AG09309 (cell line): ENCODE data around the gene SNAP25.

Experiments
- DNase-seq: peaks from one replicate; pipeline ENCODE4 v3.0.0-alpha.2; 2010; ENCODE audit warnings: low read depth
- H3K4me3 ChIP-seq: 2 replicates; pipeline ENCODE4 v1.5.1; 2011; ENCODE audit warnings: mild to moderate bottlenecking, low read depth, low read length, moderate library complexity; ENCODE audit not compliant: control insufficient read depth
- TF ChIP-seq, protein P1 (sequence below): IDR thresholded peaks from 2 replicates; pipeline ENCODE4 v1.5.1; 2011; ENCODE audit warnings: mild to moderate bottlenecking, low read depth, low read length, inconsistent platforms; ENCODE audit not compliant: insufficient read depth, control insufficient read depth; ENCODE audit errors: missing control alignments

Gene SNAP25

DNA sequence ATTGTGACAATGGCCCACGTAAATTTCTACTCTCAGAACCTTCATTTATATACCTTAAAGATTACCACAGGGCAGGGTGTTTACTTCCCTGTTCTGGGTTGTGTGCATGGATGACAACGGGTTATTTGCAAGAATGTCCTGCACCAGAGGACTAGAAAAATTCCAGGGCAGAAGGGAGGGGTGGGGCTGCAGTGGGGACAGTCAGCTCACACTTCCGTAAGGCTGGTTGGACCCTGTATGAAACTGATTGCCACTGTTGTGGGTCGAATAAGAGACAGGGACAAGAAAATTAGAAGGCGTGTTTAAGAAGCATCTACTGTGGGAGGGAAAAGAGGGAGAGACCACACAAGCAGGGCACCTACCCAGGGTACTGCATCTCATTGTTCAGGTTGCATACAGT lies 96.5 kb downstream of the SNAP25 start:
- DNase-seq = no peak
- TF ChIP-seq, protein P1, sequence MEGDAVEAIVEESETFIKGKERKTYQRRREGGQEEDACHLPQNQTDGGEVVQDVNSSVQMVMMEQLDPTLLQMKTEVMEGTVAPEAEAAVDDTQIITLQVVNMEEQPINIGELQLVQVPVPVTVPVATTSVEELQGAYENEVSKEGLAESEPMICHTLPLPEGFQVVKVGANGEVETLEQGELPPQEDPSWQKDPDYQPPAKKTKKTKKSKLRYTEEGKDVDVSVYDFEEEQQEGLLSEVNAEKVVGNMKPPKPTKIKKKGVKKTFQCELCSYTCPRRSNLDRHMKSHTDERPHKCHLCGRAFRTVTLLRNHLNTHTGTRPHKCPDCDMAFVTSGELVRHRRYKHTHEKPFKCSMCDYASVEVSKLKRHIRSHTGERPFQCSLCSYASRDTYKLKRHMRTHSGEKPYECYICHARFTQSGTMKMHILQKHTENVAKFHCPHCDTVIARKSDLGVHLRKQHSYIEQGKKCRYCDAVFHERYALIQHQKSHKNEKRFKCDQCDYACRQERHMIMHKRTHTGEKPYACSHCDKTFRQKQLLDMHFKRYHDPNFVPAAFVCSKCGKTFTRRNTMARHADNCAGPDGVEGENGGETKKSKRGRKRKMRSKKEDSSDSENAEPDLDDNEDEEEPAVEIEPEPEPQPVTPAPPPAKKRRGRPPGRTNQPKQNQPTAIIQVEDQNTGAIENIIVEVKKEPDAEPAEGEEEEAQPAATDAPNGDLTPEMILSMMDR = no peak
- H3K4me3 ChIP-seq = no peak overlapping the region

DNA sequence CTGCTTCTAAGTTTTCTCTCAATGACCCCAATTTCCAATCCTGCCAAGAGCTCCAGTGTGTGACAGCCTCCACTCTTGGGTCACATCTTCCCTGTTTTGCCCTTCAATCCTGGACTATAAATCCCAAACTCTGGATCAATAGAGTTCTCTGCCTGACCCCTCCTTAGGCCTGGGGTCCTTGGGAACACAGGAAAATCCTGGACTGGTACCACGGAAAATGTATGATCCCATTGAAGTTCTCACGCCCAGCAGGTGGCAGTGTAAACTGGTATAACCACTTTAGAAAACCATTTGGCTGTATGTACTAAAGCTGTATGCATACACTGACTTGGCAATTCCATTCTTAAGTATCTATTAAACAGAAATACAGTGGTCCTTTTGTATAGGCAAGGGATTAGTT lies 98.0 kb downstream of the SNAP25 start:
- no peak for DNase-seq
- TF ChIP-seq, protein P1 = no peak

DNA sequence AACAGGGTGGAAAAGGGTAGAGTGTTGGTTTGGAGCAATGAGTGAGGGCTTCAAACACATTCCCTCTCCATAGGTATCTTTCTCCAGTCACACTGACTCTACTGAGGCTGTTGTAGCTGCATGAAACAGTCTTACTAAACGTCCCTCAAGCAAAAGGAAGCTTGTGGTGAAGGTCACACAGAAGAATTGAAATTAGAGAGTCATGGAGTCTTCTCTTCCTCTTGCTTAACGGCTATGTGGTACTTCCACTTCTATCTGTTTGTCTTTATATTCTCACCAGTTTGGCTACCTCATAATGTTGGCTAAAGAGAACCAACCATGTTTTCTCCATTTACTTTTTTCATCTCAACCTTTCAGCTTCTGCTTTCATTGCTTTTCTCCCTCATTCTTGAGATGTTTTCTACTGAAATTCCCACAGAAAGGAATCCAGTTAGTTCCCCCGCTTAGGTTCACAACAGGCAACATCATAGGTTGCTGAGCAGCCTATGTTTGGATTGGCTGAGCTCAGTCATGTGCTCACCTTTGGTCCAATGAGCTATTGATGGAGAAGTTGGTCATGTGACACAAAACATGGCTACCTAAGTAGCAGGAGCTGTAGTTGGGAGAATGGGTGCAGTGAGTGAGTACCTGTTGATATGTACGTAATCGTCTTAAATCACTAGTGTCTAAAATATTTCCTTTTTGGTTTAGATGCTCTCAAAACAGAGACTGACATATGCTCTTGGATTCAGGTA lies 99.8 kb downstream of the SNAP25 start:
- DNase-seq = no peak
- TF ChIP-seq, protein P1 = no peak
- no peak overlapping the region for H3K4me3 ChIP-seq

More for the DNA sequence above, 98.0 kb downstream of the SNAP25 start:
- no peak overlapping the region for H3K4me3 ChIP-seq

DNA sequence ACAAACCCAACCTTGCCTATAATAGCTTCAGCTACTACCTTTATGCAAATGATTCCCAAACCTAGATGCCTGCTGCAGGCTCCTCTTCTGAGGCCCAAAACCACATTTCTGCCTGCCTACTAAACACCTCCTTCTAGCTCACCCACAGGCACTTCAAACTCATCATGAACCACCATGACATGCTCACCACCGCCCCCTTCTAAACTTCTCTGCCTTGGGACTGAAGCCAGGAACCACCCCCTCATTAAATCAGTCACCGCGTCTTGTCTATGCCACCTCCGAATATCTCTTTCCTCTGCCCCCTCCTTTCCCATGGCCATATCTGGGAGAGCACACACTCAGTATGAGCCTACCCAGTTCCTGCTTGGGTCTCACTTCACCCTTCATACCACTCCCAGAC lies 101.2 kb downstream of the SNAP25 start:
- no peak overlapping the region for H3K4me3 ChIP-seq
- TF ChIP-seq, protein P1 = no peak
- no peak for DNase-seq

DNA sequence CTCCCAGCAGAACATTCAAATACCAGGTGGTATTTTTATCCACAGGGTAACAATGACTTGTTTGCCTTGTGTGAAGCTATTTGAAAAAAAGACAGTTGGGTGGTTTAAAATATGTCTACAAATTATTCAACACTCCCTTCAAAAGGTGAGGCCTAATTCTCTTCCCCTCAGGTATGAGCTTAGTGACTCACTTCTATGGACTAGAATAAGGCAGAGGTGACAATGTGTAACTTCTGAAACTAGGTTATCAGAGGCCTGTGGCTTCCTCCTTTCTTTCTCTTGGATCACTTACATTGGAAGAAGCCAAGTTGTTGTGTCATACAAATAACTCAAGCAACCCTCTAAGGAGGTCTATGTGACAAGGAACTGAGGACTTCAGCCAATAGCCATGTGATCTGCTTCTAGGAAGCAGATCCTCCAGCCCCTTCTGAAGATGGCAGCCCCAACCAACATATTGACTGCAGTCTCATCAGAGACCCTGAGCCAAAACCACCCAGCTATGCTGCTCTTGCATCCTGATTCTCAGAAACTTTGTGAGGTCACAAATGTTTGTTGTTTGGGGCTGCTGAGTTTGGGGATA lies 102.6 kb downstream of the SNAP25 start:
- TF ChIP-seq, protein P1 = no peak
- DNase-seq = no peak
- H3K4me3 ChIP-seq = no peak overlapping the region

DNA sequence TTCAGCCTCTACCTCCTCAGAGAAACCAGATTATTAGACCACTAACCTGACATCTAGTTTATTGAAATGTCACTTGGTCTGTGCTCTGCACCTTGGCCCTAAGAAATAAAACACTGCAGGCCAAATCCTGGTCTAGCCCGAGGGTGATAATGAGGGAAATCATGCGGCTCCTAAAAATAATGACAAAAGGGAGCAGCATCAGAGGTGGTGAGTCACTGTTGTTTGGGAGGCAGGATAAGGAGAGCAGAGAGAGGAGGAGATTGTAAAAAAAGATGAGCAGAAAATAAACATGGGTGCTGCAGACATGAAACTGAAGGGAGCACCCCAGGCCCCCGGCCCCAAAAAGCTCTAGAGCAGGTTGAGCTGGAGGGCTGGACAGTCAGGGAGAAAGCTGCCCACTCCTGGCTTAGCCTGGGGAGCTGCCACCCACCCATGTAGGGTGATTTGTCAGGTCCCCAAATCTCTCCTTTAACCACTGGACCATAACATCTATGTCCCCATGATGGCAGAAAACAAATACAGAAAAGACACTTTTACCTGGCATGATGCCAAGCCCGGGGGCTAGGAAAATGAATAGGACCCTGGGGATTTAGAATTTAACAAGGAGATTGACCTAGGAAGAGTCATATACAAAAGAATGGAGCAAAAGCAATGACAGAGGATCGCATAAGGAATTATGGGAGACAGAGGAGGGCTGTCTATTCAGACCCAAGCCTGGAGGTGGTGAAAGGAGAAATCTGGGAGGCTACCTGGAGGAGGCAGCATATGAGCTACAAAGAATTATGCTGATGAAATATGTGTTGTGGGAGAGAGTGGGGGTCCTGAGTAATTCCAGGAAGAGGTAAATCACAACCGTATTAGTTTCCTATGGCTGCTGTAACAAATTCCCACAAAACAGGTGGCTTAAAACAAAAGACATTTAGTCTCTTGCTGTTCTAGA lies 103.7 kb downstream of the SNAP25 start:
- TF ChIP-seq, protein P1 = no peak
- no peak for DNase-seq
- H3K4me3 ChIP-seq = no peak overlapping the region
